ENCODE measurements around the gene POLDIP2.

The POLDIP2 gene

DNA sequence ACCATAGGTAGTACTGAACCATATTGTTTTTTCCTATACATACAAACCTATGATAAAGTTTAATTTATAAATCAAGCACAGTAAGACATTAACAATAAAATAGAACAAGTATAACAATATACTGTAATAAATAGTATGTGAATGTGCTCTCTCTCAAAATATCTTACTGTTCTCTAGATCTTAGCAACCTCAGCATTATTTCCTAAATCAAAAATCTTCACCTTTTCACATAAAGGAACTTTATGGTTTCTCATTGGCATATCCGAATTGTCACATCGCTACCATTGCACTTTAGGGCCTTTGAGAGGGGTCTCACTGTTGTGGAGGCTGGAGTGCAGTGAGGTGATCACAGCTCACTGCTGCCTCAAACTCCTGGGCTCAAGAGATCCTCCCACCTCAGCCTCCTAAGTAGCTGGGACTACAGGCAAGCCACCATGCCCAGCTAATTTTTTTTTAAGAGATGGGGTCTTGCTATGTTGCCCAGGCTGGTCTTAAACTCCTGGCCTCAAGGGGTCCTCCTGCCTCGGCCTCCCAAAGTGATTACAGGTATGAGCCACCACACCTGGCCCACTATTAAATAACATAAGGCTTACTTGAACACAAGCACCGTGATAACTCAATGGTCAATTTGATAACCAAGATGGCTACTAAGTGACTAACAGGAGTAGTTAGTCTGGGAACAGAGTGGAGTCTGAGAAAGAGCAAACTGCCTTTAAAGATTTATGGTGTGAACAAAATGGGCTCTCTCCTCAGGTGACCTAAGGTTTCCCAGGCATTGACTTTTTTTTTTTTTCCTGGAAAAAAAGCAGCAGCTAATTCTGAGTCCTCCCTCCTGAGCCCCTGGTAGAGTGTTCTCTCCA lies 41.3 kb downstream of the POLDIP2 start:
- DNase-seq (ENCODE audit: low spot score) = no peak

DNA sequence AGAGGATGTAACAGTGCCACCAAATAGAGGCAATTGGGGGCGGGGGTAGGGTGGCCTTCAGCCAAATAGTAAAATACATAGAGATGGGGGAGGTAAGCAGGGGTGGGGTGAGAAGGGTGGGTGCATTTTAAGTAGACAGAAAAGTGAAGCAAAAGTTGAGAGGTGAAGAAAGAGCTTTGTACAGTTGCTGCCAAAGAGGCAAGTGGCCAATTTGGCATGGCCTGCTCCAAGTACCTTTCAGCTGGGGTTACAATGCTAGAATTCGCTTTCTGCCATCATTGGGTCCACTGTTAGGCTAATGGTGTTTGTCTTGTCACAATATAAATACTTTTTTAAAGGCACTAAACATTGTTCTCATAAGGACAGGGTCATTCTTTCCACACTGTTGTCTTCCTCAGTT lies 43.5 kb downstream of the POLDIP2 start:
- no peak for DNase-seq (ENCODE audit: low spot score)

DNA sequence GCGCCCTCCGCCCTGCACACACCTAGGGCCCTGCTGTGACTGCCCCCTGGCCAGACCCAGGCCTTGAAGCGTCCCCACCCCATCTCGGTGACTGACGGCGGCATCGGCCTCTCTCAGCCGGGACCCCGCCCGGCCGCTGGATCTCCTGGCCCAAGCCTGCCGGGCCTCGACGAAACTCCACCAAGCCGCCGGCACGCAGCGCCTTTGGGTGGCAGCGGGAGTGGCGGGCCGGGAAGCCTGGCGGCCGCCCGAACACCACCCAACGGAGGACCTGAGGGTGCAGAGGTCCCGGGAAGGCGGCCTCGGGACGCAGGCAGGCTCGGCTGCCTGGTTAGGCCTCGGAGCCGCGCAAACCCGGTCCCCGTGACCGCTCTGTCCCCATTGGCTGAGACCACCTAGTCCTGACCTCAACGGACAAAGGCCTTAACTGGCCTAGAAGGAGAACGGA lies 50.3 kb downstream of the POLDIP2 start:
- no peak for DNase-seq (ENCODE audit: low spot score)

DNA sequence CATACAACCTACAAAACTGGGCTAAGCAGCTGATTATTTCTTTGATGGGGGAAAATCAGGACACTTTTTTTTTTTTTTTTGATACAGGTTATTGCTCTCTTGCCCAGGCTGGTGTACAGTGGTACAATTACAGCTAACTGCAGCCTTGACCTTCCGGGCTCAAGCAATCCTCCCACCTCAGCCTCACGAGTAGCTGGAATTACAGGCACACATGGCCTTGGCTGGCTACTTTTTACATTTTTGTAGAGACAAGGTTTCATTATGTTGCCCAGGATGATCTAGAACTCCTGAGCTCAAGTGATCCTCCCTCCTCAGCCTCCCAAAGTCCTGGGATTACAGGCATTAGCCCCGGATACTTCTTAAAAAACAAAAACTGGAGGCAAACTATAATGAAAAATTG lies 58.9 kb downstream of the POLDIP2 start:
- DNase-seq (ENCODE audit: low spot score) = no peak

Data from activated CD4-positive, alpha-beta T cell treated with anti-CD3 and anti-CD28 coated beads, Interleukin-2, Interleukin-4, amounts not matched to agents 100 ng/mL and 50 ng/mL, durations not matched to agents 16 hours and 8 hours (primary cell).